GM23338 (cell line): ENCODE measurements around the gene CES4A.

Experiments
- CTCF ChIP-seq, 2 experiments: fragments of 200-600 bp in 1 of 2; sonication (generic) in 1 of 2; conservative IDR thresholded peaks; 2 replicates each; pipeline versions ENCODE4 v1.5.1 to v1.6.1; 2016 to 2017; ENCODE audit warnings: antibody characterized with exemption in 2 of 2, low read depth in 2 of 2, mild to moderate bottlenecking in 2 of 2, moderate library complexity in 1 of 2
- EZH2 ChIP-seq: fragments of 200-600 bp; sonication (generic); IDR thresholded peaks from one replicate; pipeline ENCODE4 v1.8.0; 2017; ENCODE audit warnings: antibody characterized with exemption, mild to moderate bottlenecking, low read depth; ENCODE audit not compliant: unreplicated experiment
- EZH2phosphoT487 ChIP-seq: fragments of 200-600 bp; sonication (generic); IDR thresholded peaks from one replicate; pipeline ENCODE4 v1.8.1; 2018; ENCODE audit warnings: antibody characterized with exemption; ENCODE audit not compliant: unreplicated experiment
- JUNB ChIP-seq: IDR thresholded peaks from one replicate; pipeline ENCODE4 v1.6.1; 2016; ENCODE audit warnings: antibody characterized with exemption; ENCODE audit not compliant: unreplicated experiment
- POLR2AphosphoS5 ChIP-seq: IDR thresholded peaks from 2 replicates; pipeline ENCODE4 v1.6.1; 2016; ENCODE audit warnings: antibody characterized with exemption, low read depth
- REST ChIP-seq: IDR thresholded peaks from one replicate; pipeline ENCODE4 v1.6.1; 2018; ENCODE audit warnings: antibody characterized with exemption; ENCODE audit not compliant: unreplicated experiment
- STAT1 ChIP-seq: IDR thresholded peaks from one replicate; pipeline ENCODE4 v1.6.1; 2016; ENCODE audit warnings: antibody characterized with exemption; ENCODE audit not compliant: unreplicated experiment
- ZNF331 ChIP-seq: fragments of 250-450 bp; sonication (Bioruptor Pico); IDR thresholded peaks from 2 replicates; pipeline ENCODE4 v1.5.0; 2020; ENCODE audit warnings: low read depth, mild to moderate bottlenecking, moderate library complexity

- TF ChIP-seq CTCF (conservative IDR thresholded peaks at IDR 0.05; ENCODE audit: low read depth in 2 of 2) (no peak), POLR2AphosphoS5 (no peak), EZH2 (no peak), ZNF331 (CRISPR knock-in tag) (no peak), REST (no peak), JUNB (no peak), STAT1 (no peak), EZH2phosphoT487 (no peak)
These were observed 14.7 kb upstream of the CES4A start for GRCh38 chr16:66973716-66974115.
